BE2C (cell line): ENCODE data around the gene CORIN.

Experiments used
- DNase-seq: peaks from one replicate; pipeline ENCODE4 v3.0.0-alpha.2; 2020
- H3K27me3 ChIP-seq: fragments of 250-450 bp; sonication (Bioruptor Pico); 2 replicates; pipeline ENCODE4 v1.5.1; 2020; ENCODE audit warnings: mild to moderate bottlenecking
- H3K36me3 ChIP-seq: fragments of 250-450 bp; sonication (Bioruptor Pico); 2 replicates; pipeline ENCODE4 v1.5.1; 2020; ENCODE audit warnings: mild to moderate bottlenecking
- H3K4me1 ChIP-seq: fragments of 250-450 bp; sonication (Bioruptor Pico); 2 replicates; pipeline ENCODE4 v1.5.1; 2020
- H3K4me3 ChIP-seq: 2 replicates; pipeline ENCODE4 v1.5.1; 2011; ENCODE audit warnings: low read depth, low read length
- H3K9me3 ChIP-seq: fragments of 250-450 bp; sonication (Bioruptor Pico); 2 replicates; pipeline ENCODE4 v1.5.1; 2020
- CTCF ChIP-seq: IDR thresholded peaks from 2 replicates; pipeline ENCODE4 v1.5.1; 2012; ENCODE audit warnings: mild to moderate bottlenecking, low read depth, low read length

CORIN gene

GRCh38 chr4:47686294-47686872 lies 151.5 kb downstream of the CORIN start:
- peak; percentile 62 for DNase-seq
- TF ChIP-seq CTCF: peak; percentile 92
- H3K4me3 ChIP-seq: no peak overlapping the region
- no peaks in the 10 kb centered on the region for H3K36me3 ChIP-seq
- H3K27me3 ChIP-seq: no peaks in the 10 kb centered on the region
- no peaks in the 10 kb centered on the region for H3K4me1 ChIP-seq
- H3K9me3 ChIP-seq: no peaks in the 10 kb centered on the region

- no peak for TF ChIP-seq CTCF
- DNase-seq: no peak
- no peaks in the 10 kb centered on the region for H3K4me1 ChIP-seq
- H3K4me3 ChIP-seq: no peak overlapping the region
- H3K27me3 ChIP-seq: no peaks in the 10 kb centered on the region
- H3K36me3 ChIP-seq: no peaks in the 10 kb centered on the region
- H3K9me3 ChIP-seq: no peaks in the 10 kb centered on the region
These were observed 162.1 kb downstream of the CORIN start for GRCh38 chr4:47675806-47676205.

GRCh38 chr4:47674144-47674543 lies 163.7 kb downstream of the CORIN start:
- TF ChIP-seq CTCF: no peak
- Histone ChIP-seq H3K4me3 (no peak overlapping the region), H3K27me3 (no peaks in the 10 kb centered on the region), H3K4me1 (no peaks in the 10 kb centered on the region), H3K9me3 (no peaks in the 10 kb centered on the region), H3K36me3 (no peaks in the 10 kb centered on the region)
- DNase-seq: no peak

- no peak overlapping the region for H3K4me3 ChIP-seq
- H3K27me3 ChIP-seq: no peaks in the 10 kb centered on the region
- no peaks in the 10 kb centered on the region for H3K36me3 ChIP-seq
- no peaks in the 10 kb centered on the region for H3K4me1 ChIP-seq
- no peak for DNase-seq
- TF ChIP-seq CTCF: no peak
- H3K9me3 ChIP-seq: no peaks in the 10 kb centered on the region
These were observed 165.2 kb downstream of the CORIN start for GRCh38 chr4:47672696-47673095.

GRCh38 chr4:47669946-47670345 lies 167.9 kb downstream of the CORIN start:
- TF ChIP-seq CTCF: no peak
- Histone ChIP-seq H3K9me3 (no peaks in the 10 kb centered on the region), H3K4me3 (no peak overlapping the region), H3K4me1 (no peaks in the 10 kb centered on the region), H3K27me3 (no peaks in the 10 kb centered on the region), H3K36me3 (no peaks in the 10 kb centered on the region)
- DNase-seq: no peak

GRCh38 chr4:47668810-47669408 lies 169.0 kb downstream of the CORIN start:
- peak; percentile 21 for DNase-seq
- H3K9me3 ChIP-seq: no peaks in the 10 kb centered on the region
- H3K4me1 ChIP-seq: no peaks in the 10 kb centered on the region
- peak overlapping the region; percentile 41 for H3K4me3 ChIP-seq
- H3K27me3 ChIP-seq: no peaks in the 10 kb centered on the region
- no peaks in the 10 kb centered on the region for H3K36me3 ChIP-seq
- TF ChIP-seq CTCF: peak; percentile 79
